ENCODE data around the gene CMYA5.

Gene CMYA5

DNA sequence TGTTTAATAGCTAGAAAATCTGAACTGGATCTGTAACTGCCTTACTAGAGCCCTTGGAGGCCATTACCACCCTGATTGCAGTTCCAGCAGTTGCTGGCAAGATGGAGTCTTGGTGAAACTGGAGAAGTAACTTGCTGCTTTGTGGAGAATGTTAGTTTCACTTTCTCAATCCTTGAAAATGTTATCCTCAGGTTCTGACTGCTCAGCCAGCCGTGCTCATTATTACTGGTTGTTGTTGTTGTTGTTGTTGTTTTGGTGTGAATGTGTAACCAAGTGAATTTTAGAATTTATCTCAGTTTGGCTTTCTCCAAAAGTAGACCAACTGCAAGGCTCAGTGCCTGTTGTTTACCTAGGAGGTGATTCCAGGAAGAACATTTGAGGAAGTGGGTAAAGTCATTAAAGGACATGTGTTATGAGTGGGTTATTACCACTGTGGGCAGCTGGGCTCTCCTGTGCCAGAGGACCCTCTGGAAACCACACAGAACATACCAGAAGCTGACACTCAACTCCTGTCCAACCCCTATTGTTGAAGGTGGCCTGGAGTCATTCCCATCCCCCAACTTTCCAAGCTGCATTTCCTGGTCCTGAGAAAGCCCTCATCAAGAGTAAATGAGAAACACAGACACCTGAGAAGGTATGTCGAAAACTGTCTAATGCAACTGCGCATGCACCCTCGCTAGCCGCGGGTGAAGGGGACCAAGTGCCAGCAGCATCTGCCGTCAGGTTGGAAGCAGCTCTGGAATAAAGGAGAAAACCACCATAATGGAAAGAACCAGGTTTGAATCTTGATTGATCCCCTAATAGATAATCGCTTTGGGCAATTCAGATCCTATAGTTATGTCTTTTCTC lies 111.6 kb downstream of the CMYA5 start:
- no peak for DNase-seq

DNA sequence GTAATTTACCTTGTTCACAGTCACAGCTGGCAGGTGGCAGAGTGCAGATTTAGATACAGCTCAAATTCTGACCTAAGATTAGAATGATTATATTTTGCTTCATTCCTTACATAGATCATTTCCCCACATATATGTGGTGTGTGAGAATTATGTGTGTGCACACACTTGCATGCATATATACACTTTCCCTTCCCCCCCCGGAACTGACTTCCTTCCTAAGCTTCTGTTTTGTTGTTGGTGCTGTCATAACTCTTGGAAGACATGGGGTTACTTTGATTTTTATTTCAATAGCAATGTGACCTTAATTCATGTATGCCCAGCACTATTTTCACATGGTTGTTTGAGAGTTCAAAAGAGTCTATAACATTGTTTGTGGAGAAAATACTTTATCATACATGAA lies 112.8 kb downstream of the CMYA5 start:
- DNase-seq, result no peak

DNA sequence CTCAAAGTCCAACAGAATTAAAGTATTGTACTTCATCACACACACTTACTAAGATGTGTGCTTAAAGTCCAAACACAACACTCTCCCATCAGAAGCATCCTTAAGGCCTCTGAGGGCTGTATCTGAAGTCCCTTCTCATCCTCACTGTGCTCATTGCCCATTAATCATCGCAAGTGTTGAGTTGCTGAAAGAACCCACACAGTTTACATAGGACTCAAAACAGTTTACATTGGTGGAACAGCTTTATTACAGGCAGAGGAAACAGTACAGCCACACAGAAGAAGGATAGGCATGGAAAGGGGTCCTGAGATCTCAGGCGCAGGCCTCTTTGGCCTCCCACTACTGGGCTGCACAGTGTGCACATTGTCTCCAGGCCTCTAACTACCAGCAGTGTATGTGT lies 113.4 kb downstream of the CMYA5 start:
- no peak for DNase-seq

DNA sequence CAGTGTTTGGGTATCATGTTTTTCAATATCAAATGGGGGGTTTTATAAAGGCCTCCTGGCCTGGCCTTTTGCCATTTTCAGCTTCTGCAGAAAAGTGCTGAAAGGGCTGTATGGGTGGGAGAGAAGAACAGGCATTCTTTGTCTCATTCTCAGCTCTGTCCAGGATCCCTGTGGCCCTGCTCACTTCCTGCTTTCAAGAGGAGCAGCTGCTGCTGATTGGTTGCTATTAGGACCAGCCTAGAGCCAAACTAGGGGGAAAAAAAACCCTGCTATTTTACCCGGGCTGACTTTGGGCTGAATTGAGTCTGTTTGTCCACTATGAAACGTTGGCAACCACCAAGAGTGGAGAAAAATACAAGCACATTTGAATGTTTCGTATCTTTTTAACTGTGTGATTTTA lies 117.1 kb downstream of the CMYA5 start:
- DNase-seq, result no peak

DNA sequence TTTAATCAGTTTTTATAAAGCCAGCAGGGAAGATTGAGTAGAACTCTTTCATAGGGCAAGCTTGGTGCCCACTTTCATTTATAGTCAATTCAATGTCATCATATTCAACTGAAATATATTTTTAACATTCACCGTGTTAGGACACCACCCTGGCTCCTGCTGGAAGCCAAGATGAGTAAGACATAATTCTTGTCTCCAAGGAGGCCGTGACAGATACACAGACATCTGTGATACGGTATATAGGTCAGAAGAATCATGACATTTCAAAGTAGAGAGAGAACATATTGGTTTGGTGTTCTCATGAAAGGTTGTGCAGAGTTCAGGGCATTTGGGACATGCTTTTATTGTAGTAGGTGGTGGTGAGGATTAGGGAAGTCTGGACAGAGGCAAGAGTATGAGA lies 120.1 kb downstream of the CMYA5 start:
- no peak for DNase-seq

DNA sequence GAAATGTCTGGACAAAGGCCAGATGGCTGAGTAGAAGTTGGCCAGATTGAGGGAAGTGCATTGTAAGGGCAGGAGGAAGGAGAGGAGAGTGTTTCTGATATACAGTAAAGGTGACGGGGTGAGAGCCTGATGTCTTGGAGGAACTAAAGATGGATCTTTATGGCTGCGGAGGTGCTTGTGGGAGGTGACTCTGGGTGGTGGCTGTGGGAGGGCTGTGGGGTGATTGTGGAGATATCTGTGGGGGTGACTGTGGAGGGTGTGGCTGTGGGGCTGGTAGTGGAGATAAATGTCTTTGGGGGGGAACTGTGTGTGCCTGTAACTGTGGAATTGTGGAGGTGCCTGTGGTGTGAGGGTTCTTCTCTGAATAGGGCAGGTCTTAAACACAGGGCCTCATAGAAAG lies 121.4 kb downstream of the CMYA5 start:
- DNase-seq, result no peak

DNA sequence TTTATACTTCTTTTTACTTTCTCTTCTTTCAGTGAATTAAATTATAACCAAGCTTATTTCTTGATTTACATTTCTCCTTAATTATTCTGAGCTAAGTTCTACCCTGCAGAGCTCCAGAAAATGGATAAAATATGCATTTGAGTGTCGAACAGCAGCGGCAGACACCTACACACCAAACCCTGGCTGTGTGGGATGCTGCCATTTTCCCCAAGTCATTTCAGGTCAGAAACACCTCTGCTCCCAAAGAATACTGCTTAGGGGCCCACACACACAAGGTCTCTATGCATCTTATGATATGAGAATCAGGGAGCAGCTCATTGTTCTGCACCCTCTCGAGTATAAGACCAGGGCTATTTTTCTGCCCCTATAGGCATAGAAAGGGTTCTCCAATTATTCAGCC lies 122.3 kb downstream of the CMYA5 start:
- no peak for DNase-seq

DNA sequence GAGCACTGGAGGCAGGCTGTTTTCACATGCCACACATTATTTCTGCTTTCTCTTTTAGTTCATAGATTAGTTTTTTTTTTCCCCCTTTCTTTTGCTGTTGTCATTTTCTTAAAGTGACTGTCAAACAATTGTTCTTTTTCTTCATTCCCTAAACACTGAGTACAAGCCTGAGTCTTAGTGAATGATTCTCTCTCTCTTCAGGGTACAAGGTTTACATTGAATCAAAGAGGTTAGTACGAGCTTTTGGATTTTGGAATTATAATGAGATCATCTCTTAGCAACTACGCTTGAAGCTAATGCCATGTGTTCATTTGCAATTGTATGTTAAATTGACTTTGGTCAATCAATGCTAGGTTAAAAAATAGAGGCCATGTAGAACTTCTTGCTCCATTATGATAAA lies 125.1 kb downstream of the CMYA5 start:
- no peak for DNase-seq

DNA sequence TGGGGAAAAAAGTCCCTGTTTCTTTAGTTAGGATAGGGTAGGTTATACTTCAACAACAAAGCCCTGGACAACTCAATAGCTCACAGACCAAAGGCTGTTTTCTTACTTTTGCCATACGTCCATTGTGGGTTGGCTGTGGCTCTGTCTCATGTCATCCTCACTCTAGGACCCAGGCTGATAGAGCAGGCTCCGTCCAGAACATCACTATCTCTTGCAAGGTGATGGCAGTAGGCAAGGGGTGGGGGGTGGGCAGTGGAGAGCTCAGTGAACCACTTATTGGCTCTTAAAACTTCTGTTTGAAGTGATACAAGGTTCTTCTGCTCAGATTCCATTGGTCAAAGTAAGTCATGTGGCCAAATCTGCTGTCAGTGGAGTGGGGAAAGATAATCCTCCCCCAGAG lies 126.4 kb downstream of the CMYA5 start:
- DNase-seq, result no peak

DNA sequence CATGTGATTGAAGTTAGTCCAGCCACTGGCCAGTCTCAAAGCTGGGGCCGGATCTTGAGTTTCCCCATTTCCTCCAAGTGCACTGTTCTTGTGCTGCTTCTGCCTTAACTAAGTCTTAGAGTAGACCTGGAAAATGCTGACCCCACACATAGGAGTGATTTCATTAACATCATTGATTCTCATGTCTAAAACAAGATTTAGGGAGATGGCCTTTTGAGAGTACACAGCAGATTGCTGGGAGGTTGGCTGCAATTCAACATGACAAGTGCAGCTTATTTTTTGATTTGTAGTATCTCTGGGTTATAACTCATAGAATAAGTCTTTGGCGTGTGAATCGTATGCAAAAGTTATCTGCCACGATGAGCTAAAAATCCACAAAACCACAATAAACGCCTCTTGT lies 131.0 kb downstream of the CMYA5 start:
- no peak for DNase-seq

DNA sequence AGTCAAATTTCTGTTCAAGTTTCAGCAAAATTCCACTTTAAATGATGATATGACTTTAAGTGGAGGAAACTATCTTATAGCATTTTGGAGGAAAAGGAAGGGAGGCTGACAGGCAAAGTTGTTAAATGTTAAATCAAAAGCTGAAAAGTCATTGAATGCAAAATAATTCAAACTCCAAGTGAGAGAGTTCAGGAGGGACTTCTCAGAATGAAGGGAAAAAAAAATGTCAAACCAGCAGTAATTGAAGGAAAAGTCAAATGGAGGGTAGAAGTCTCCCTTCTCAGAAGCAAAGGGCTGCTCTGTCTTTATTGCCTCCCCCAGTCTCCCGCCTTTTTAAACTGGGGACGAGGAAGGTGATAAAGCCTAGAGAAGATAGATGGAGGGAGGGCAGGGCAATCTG lies 134.8 kb downstream of the CMYA5 start:
- DNase-seq, result no peak

DNA sequence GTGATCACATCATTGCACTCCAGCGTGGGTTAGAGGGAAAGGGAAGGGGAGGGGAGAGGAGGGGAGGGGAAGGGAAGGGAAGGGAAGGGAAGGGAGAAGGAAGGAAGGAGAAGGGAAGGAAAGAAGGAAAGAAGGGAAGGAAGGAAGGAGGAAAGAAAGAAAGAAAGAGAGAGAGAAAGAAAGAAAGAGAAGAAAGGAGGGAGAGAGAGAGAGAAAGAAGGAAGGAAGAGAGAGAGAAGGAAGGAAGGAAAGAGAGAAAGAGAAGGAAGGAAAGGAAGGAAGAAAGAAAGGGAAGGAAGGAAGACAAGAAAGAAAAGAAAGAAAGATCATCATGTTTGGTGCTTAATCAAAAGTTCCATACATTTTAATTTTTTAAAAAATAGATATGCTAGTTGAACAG lies 136.2 kb downstream of the CMYA5 start:
- DNase-seq, result no peak

DNA sequence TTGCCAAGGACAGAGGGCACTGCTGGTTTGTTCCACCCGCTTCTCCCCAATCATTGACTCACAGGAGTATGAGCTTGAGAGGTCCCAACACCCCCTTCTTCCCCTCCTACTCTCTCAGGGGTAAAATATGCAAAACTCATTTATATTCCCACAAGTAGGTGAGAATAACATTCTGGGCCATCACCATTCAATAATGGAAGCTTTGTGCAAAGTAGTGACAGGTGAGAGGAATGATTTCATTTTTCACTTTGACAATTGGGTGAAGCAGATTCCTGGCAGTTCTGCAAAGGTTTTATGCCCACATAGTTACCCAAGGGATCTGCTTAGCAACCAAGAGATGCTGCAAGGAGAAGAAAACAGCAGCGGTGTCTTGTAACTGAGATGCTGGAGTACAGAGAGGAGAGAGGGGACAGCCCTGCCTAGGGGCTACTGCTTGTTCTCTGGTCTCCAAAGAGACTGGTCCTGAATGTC lies 137.6 kb downstream of the CMYA5 start:
- no peak for DNase-seq

DNA sequence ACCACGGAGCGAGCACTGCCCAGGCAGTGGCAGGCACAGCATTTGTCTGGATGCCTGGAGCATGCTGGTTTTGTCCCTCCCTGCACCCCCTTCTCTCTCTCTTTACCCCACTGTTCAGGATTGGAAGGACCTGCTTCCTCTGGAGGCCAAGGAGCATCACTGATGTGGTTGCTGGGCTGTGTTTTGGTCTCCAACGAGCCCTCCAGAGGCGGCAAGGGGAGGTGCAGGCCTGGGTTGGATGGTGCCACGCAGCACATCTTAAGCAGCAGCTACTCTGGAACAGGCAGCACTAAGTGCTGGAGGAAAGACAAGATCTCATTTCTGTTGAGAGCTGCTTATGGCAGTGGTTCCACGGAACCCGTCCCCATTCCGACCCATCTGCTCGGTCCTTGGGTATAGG lies 139.6 kb downstream of the CMYA5 start:
- DNase-seq, result no peak

DNA sequence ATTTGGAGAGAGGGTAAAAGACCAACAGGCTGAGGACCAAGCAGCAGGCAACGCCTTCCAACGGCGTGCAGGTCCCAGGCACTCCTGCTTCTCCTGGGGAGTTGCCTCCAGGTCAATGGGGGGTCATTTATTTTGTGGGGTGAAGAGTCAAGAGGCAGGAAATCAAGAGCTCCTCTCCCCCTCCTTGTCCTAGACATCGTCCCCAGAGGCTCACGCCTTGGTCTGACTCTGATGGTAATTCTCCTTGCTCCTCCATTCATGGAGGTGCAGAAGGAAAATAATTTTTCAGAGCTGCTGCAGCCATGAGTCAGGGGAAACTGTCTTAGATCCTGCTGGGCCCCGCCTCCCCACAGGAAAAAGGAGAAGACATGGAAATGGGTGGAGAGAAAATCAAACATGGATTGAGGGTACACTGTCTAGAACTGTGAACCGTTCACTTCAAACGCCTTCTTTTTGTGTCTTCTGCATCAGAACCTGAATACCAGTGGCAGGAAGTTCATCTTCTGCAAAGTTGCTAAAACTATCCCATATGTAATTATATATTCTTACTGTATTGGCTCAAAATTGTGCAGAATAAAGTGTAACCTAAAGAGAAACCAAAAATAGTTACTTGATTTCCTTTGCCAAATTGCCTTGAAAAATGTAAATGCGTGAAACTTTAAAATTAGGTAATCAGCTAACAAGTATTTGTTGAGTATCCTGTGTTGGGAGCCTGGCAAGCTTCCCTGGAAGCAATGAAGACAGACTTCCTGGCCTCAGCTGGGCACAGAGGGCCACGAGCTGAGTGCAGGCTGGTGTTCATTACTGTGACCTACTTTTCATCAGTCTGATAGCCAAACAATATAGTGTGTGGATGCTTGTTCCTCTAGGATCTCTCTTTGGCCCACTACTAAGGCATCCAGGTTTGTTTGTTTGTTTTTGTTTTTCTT lies 142.0 kb downstream of the CMYA5 start:
- DNase-seq, result no peak

DNA sequence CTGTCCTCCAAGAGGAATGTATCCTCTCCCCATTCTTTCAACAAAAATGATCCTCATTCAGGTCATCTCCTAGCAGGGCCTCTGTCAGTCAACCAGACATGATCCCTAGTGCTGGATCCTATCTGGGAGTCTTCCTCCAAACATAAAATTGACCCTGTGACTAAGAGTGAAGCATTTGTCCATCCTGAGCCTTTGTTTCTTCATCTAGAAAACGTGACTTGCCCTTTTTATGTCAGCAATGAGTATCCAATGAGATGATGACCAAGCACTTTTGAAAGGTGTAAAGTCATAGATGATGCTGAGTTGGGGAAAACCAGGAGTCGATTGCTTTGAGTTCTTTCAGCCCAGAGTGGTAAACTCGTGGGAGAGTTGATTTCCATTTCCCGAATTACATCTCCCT lies 143.3 kb downstream of the CMYA5 start:
- no peak for DNase-seq

DNA sequence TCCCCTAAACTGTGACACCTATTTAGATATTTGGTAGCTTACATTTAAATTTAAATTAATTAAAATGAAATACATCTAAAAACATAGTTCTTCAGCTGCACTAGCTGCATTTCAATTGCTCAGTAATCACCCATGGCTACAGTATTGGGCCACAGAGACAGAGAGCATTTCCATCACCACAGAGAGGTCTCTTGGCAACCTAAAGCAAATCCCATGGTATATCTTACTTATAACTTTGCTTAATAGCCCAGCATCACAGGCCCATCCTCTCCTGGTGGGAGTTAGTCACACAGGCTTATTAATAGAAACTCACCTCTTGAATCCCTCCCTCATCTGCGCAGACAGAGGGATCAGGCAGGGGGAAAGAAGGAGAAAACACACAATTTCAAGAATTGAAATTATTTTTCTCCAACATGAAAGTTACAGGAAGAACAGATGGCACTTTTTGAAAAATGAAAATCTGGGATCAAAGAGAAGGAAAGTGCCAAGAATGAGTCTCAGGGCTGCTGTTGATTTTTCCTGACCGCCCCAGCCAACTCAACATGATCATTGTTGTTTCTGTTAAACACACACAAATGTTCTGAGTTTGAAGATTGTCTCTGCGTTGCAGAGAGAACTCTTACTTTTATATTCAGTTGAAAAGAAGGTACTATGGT lies 144.6 kb downstream of the CMYA5 start:
- DNase-seq, result no peak

DNA sequence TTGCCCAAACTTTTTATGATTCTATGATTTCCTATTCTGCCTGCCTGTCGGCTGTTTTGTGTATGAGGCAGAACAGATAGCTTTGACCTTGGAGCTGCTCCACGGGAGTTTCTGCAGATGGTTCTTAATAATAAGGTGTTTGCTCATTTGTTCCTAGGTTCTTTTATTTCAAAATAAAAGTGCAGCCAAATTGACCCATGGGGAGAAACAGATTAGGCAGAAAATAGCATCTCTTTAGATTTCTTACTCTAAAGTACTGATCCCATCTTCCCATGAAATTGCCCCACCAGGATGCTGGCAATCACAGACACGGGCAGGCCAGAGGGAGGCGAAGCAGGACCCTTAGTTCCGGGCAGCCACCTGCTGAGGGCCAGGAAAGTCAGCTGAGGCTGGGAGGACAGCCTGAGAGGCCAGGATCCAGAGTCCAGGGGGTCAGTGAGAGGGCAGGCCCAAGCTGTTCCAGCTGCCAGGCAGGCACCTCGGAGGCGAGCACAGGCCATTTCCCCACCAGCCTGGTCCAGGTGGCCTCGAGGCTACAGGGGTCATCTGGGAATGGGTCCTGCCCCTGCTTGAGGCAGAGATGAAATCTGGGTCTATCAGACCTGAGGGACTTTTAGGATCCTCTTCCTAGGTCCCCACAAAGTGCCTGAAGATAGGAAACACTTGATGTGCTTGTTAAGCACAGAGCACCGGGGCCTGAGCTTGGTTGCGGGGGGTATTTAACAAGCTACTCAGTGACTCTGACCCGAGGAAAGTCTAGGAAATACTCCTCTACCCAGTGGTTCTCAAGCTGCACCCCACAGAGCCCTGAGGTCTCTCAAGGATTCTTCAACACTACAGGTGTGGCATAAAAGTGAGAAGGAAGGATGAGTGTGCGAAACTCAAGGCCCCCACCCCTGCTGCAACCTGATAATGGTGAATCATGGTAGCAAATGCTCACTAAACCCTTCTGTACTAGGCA lies 145.4 kb downstream of the CMYA5 start:
- DNase-seq, result no peak

DNA sequence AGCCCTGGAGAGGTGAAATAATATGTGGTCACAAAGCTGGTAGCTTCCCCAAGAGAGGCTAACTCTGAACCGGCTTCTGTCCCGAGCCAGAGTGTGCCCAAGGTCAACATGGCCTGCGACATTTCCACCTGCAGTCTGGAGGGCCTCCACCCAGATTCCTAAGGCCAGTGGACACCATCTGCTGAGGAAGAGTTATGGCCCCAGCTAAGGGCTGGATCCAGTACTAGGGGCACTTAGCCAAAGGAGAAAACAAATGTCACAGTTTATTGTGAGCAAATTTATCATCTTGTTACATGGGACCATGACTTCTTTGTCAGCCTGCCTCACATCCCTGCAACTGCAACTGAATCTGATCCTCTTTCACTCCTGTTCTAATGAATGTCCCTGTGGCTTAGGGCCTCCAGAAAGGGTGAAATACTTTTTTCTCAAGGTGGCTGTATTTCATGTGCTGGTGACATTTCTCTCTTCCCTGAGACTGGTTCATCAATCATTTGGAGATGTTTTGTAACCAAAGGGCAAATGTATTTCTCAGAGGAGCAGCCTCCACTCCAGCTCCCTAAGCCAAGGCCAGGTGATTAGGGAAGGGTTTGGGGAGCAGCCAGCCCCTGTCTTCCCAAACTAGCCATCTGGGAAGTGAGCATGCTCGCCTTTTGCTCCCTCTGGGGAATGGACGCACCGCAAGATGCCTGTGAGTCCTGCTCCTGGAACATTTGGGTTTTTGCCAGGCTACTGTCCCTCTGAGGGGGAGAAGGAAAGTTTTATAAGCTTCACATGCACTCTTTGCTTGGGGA lies 148.3 kb downstream of the CMYA5 start:
- DNase-seq, result no peak

DNA sequence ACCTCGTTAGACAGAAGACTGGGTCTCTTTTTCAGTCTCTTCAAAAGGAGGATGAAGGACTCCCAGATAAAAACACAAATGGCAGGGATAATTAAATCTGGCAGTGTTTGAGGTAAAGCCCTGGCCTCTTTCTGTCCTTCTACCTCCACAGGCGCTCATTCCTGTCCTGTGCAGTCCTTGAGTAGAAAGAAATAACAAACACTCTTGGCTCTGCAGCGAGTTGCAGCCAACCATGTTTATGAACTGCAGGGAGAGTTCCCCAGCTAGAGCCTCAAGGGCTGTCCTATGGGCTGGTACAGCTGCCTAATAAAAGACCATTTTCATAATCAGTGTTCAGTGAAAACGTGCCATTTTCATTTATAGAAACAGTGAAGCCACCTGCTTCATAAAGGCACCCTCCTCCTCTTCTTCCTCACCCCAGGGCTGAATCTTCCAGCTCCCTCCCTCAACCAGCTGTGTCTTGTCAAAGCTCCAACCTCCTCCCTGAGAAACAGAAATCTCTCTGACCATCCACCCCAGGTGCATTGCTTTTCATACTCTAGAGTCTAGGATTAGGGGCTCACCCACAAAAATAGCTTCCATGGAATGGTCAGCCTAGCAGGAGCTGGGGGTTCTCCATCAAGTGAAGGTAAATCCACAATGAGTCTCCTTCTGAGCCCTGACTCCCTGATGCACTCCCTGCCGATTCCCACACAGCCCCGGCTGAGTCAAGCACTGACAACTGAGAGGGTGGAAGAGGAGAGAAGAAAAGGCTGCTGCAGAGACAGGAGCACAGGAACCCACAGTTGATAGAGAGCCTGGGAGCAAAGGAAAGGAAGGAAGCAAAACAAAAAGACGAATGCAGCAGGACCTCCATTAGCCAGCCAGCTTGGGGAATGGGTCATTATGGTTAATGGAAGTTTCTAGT lies 150.7 kb downstream of the CMYA5 start:
- no peak for DNase-seq
